H1 (cell line): ENCODE results near the gene PNMA8C. TPM values are rescaled to one million over a fixed set of nuclear protein-coding genes. Genes with fewer than 3 reads are reported as not detected.

Source experiments
- CTCF ChIA-PET: fragments of 300-600 bp; sonication (Branson Sonifier 250); formaldehyde crosslinking; loops from one replicate; lab custom pipeline; 2021; ENCODE audit not compliant: partially characterized antibody; lab: Charles Lee
- POLR2A ChIA-PET: fragments of 300-600 bp; sonication (Branson Sonifier 250); formaldehyde crosslinking; loops from one replicate; lab custom pipeline; 2021; ENCODE audit warnings: inconsistent platforms; ENCODE audit not compliant: partially characterized antibody; lab: Charles Lee
- DNase-seq, 2 experiments: peaks; one replicate each; pipeline versions ENCODE4 v3.0.0 to v3.0.0-alpha.2; 2010 to 2022; ENCODE audit warnings: low spot score in 2 of 2, low read depth in 1 of 2, mixed read lengths in 1 of 2
- FAIRE-seq: peaks from 2 replicates; lab custom pipeline; 2011; peaks lifted over from hg19 to GRCh38; lab: Jason Lieb, UNC
- H2AFZ ChIP-seq: 2 replicates; pipeline ENCODE4 v1.8.1; 2012; ENCODE audit warnings: low read length, inconsistent platforms
- H2AK5ac ChIP-seq: 2 replicates; pipeline ENCODE4 v1.6.1; 2013; ENCODE audit warnings: low read depth, low read length
- H2BK120ac ChIP-seq: replicated peaks from 2 replicates; pipeline ENCODE3; 2013; ENCODE audit warnings: low read depth, low read length, inconsistent platforms
- H2BK12ac ChIP-seq: 2 replicates; pipeline ENCODE4 v1.6.1; 2013; ENCODE audit warnings: low read depth, low read length
- H2BK15ac ChIP-seq: 2 replicates; pipeline ENCODE4 v1.6.1; 2013; ENCODE audit warnings: low read length
- H2BK20ac ChIP-seq: 2 replicates; pipeline ENCODE4 v1.6.1; 2013; ENCODE audit warnings: low read length
- H2BK5ac ChIP-seq: 2 replicates; pipeline ENCODE4 v1.6.1; 2013; ENCODE audit warnings: low read depth, low read length
- H3K14ac ChIP-seq: 2 replicates; pipeline ENCODE4 v1.6.1; 2013; ENCODE audit warnings: inconsistent platforms; ENCODE audit not compliant: insufficient read length
- H3K18ac ChIP-seq: 2 replicates; pipeline ENCODE4 v1.6.1; 2013; ENCODE audit warnings: low read length; ENCODE audit errors: extremely low read depth
- H3K23ac ChIP-seq: 2 replicates; pipeline ENCODE4 v1.6.1; 2013; ENCODE audit warnings: inconsistent platforms; ENCODE audit not compliant: insufficient read length
- H3K23me2 ChIP-seq: 2 replicates; pipeline ENCODE4 v1.6.1; 2013; ENCODE audit warnings: low read depth, low read length
- H3K27ac ChIP-seq: 2 replicates; pipeline ENCODE4 v1.6.1; 2011; ENCODE audit warnings: low read depth, low read length, inconsistent platforms
- H3K27me3 ChIP-seq, 4 experiments: replicated peaks in 1 of 4; 1 replicate in 1 of 4; 2 replicates in 3 of 4; pipeline versions ENCODE4 v1.6.1 to v1.8.1; 2011 to 2013; ENCODE audit warnings: low read length in 3 of 4, mild to moderate bottlenecking in 3 of 4, inconsistent platforms in 2 of 4, mixed read lengths in 2 of 4, moderate library complexity in 1 of 4; ENCODE audit not compliant: control insufficient read depth in 3 of 4, insufficient read depth in 3 of 4; ENCODE audit errors: extremely low read depth in 1 of 4
- H3K36me3 ChIP-seq, 4 experiments: 2 replicates each; pipeline versions ENCODE4 v1.6.1 to v1.8.1; 2011 to 2013; ENCODE audit warnings: mild to moderate bottlenecking in 4 of 4, low read length in 3 of 4, moderate library complexity in 2 of 4, control low read depth in 1 of 4, inconsistent platforms in 1 of 4; ENCODE audit not compliant: insufficient read depth in 4 of 4, control insufficient read depth in 2 of 4
- H3K4ac ChIP-seq: replicated peaks from 2 replicates; pipeline ENCODE3; 2013; ENCODE audit warnings: low read length, low read depth, mixed read lengths, inconsistent platforms; ENCODE audit not compliant: insufficient read length
- H3K4me1 ChIP-seq, 4 experiments: replicated peaks in 1 of 4; 1 replicate in 1 of 4; 2 replicates in 3 of 4; pipeline versions ENCODE4 v1.6.1 to v1.8.1; 2011 to 2013; ENCODE audit warnings: low read length in 3 of 4, inconsistent platforms in 2 of 4, mixed read lengths in 1 of 4; ENCODE audit not compliant: insufficient read depth in 4 of 4, control insufficient read depth in 3 of 4
- H3K4me2 ChIP-seq, 2 experiments: 2 replicates each; pipeline versions ENCODE4 v1.6.1 to v1.8.1; 2011 to 2013; ENCODE audit warnings: low read depth in 2 of 2, low read length in 2 of 2, control low read depth in 1 of 2, inconsistent platforms in 1 of 2, mild to moderate bottlenecking in 1 of 2; ENCODE audit not compliant: insufficient read depth in 1 of 2
- H3K4me3 ChIP-seq, 4 experiments: fragments of 200-600, 300-600 bp in 1 of 4; sonication (generic), shearing (Covaris generic), sonication (Bioruptor Twin) in 1 of 4; 2 replicates each; pipeline versions ENCODE4 v1.5.1 to v1.8.1; 2011 to 2016; ENCODE audit warnings: low read length in 4 of 4, low read depth in 3 of 4, control low read depth in 2 of 4, inconsistent platforms in 2 of 4, mild to moderate bottlenecking in 2 of 4, mixed read lengths in 1 of 4, moderate library complexity in 1 of 4; ENCODE audit not compliant: insufficient read depth in 2 of 4; ENCODE audit errors: extremely low read depth in 1 of 4
- H3K56ac ChIP-seq: replicated peaks from 2 replicates; pipeline ENCODE3; 2013; ENCODE audit warnings: low read depth, mild to moderate bottlenecking, mixed read lengths, low read length, inconsistent platforms; ENCODE audit not compliant: insufficient read length
- H3K79me1 ChIP-seq: 2 replicates; pipeline ENCODE4 v1.6.1; 2013; ENCODE audit warnings: low read depth, low read length, control low read depth
- H3K79me2 ChIP-seq, 2 experiments: 2 replicates each; pipeline versions ENCODE4 v1.6.1 to v1.8.1; 2012 to 2013; ENCODE audit warnings: low read length in 2 of 2, mild to moderate bottlenecking in 2 of 2, inconsistent platforms in 1 of 2; ENCODE audit not compliant: insufficient read depth in 2 of 2, control insufficient read depth in 1 of 2
- H3K9ac ChIP-seq, 4 experiments: replicated peaks in 1 of 4; 1 replicate in 1 of 4; 2 replicates in 3 of 4; pipeline versions ENCODE4 v1.6.1 to v1.8.1; 2011 to 2013; ENCODE audit warnings: low read depth in 3 of 4, low read length in 3 of 4, control low read depth in 2 of 4, mild to moderate bottlenecking in 2 of 4, moderate library complexity in 2 of 4, inconsistent platforms in 1 of 4; ENCODE audit errors: extremely low read depth in 1 of 4
- H3K9me3 ChIP-seq, 2 experiments: 2 replicates each; pipeline versions ENCODE4 v1.6.1 to v1.8.1; 2012 to 2013; ENCODE audit warnings: mild to moderate bottlenecking in 2 of 2, moderate library complexity in 2 of 2, control low read depth in 1 of 2, inconsistent platforms in 1 of 2, low read depth in 1 of 2, low read length in 1 of 2, mixed read lengths in 1 of 2; ENCODE audit not compliant: insufficient read depth in 2 of 2
- H4K20me1 ChIP-seq, 2 experiments: replicated peaks in 1 of 2; 2 replicates each; pipeline versions ENCODE3 to v1.8.1; 2011 to 2013; ENCODE audit warnings: inconsistent platforms in 2 of 2, low read length in 2 of 2, mild to moderate bottlenecking in 1 of 2; ENCODE audit not compliant: insufficient read depth in 2 of 2, control insufficient read depth in 1 of 2
- H4K5ac ChIP-seq: 2 replicates; pipeline ENCODE4 v1.6.1; 2013; ENCODE audit warnings: low read length, low read depth, mixed read lengths, inconsistent platforms; ENCODE audit not compliant: insufficient read length
- H4K8ac ChIP-seq: 2 replicates; pipeline ENCODE4 v1.8.0; 2013; ENCODE audit warnings: mild to moderate bottlenecking, moderate library complexity, low read length, inconsistent platforms; ENCODE audit not compliant: insufficient read depth; ENCODE audit errors: extremely low read depth
- H4K91ac ChIP-seq: replicated peaks from 2 replicates; pipeline ENCODE3; 2013; ENCODE audit warnings: low read length, mixed read lengths, inconsistent platforms; ENCODE audit not compliant: insufficient read length
- CHD1 ChIP-seq: IDR thresholded peaks from 2 replicates; pipeline ENCODE4 v1.6.1; 2012; ENCODE audit warnings: low read depth, low read length, improper control_type of control experiment
- RAD21 ChIP-seq, 2 experiments: IDR thresholded peaks in 1 of 2; conservative IDR thresholded peaks in 1 of 2; 2 replicates each; pipeline ENCODE4 v1.6.1; 2011; ENCODE audit warnings: low read depth in 2 of 2, low read length in 2 of 2, improper control_type of control experiment in 1 of 2, inconsistent platforms in 1 of 2, mild to moderate bottlenecking in 1 of 2, moderate library complexity in 1 of 2
- TAF1 ChIP-seq: IDR thresholded peaks from 2 replicates; pipeline ENCODE4 v1.6.1; 2011; ENCODE audit warnings: mild to moderate bottlenecking, low read depth, low read length
- TAF7 ChIP-seq: optimal IDR thresholded peaks from 2 replicates; pipeline ENCODE3; 2011; ENCODE audit warnings: low read depth, mild to moderate bottlenecking, inconsistent platforms, low read length, moderate library complexity, borderline replicate concordance
- WGBS, 2 experiments: shearing (Covaris generic) in 1 of 2; methylation state at CpG; one replicate each; pipeline versions ENCODE4 v1.1.6 to v1.1.7; 2013 to 2015; ENCODE audit warnings: low lambda C conversion rate in 2 of 2, mixed read lengths in 2 of 2, inconsistent platforms in 1 of 2, low coverage in 1 of 2, missing lambda C conversion rate in 1 of 2; ENCODE audit not compliant: insufficient replicate concordance in 2 of 2, insufficient coverage in 1 of 2, insufficient read length in 1 of 2; ENCODE audit errors: extremely low coverage in 1 of 2, missing lambda C conversion rate in 1 of 2; 5-methylcytosine and 5-hydroxymethylcytosine counted together
- polyA plus RNA-seq, 7 experiments: library from polyadenylated mRNA; depleted of rRNA in 3 of 7; stranded (reverse) in 5 of 7; unstranded in 2 of 7; fragments of >200 nt in 5 of 7; fragments of 200-250 nt in 2 of 7; gene quantifications; 1 replicate in 5 of 7; 2 replicates in 1 of 7; 4 replicates in 1 of 7; pipeline versions ENCODE4 v1.2.1 to v1.2.3, GENCODE V29; 2011 to 2013; ENCODE audit warnings: missing spikeins in 2 of 7, mixed read lengths in 2 of 7
- total RNA-seq: library from RNA; stranded (reverse); fragmentation: NEBNext Ultra II Directional; extraction: Animal tissue kit (Norgen Biotek cat#: 25700); gene quantifications from 2 replicates; pipeline ENCODE4 v1.2.1, GENCODE V29; 2021

PNMA8C gene
- total and polyA plus RNA-seq, 2 of the 8 experiments (the other 6 are each of a cell fraction or from before 2014, with no cell fraction given) = 0.53 to 1.8 TPM

DNA sequence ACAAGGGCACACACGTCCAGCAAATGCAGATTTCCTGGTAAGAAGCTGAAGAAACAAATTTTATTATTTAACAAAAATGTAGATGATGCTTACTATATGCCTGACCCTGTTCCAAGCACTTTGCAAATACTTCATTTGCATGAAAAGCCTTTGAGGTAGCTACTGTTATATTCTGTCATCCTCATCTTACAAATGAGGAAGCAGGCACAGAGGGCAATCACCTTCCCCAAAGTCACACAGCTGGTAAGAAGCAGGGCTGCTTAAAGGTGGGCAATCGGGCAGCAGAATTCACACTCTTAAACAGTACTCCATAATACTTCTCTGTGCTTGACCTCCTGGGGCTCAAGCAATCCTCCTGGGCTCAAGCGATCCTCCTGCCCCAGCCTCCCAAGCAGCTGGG, 18.3 kb upstream of the PNMA8C start:
- Histone ChIP-seq H3K27me3 (no peaks in the 10 kb centered on the region), H3K36me3 (no peaks in the 10 kb centered on the region), H2BK20ac (no peak overlapping the region)
- no peak for FAIRE-seq
- POLR2A ChIA-PET = interaction anchor here (1.6 kb wide), 1 partner anchor 10 kb away, joined by 3 read pairs; no protein-coding TSS in a partner anchor
- TF ChIP-seq CHD1 (no peak), RAD21 (IDR thresholded peaks at IDR 0.05 in 1 of 2, conservative IDR thresholded peaks at IDR 0.05 in 1 of 2; ENCODE audit: low read depth in 2 of 2, low read length in 2 of 2) (no peak), TAF7 (no peak), TAF1 (no peak)
- TF ChIP-seq, all 59 proteins: peak for 0
- Histone ChIP-seq H3K4me3 (no peak overlapping the region), H4K8ac (no peak overlapping the region), H2BK120ac (no peak overlapping the region), H3K14ac (no peak overlapping the region), H2BK12ac (no peak overlapping the region), H3K56ac (no peak overlapping the region), H3K79me1 (no peaks in the 10 kb centered on the region), H3K27ac (no peak overlapping the region), H3K9ac (no peak overlapping the region), H3K4me1 (no peaks in the 10 kb centered on the region), H3K23me2 (no peaks in the 10 kb centered on the region), H2AFZ (no peak overlapping the region), H3K4ac (no peak overlapping the region), H4K5ac (no peak overlapping the region), H4K91ac (no peak overlapping the region), H3K23ac (no peak overlapping the region), H2BK15ac (no peak overlapping the region), H3K4me2 (no peak overlapping the region), H3K9me3 (no peaks in the 10 kb centered on the region), H2BK5ac (no peak overlapping the region), H2AK5ac (no peak overlapping the region), H4K20me1 (no peaks in the 10 kb centered on the region), H3K18ac (no peak overlapping the region), H3K79me2 (no peaks in the 10 kb centered on the region)
- 40% methylated on average over 3 of the region's 3 CpGs; no CpG with 5 or more reads in 1 of the 2 experiments for WGBS, 2 experiments
- CTCF ChIA-PET = interaction anchor here (1.5 to 5.5 kb wide), 4 partner anchors 12 to 46 kb away, joined by 5 to 20 read pairs (median 10); no protein-coding TSS in a partner anchor
- DNase-seq = no peak
